HG02973 (cell line): ENCODE data around the gene PAX7.

ENCODE experiments used
- ATAC-seq: cut with Tn5 transposase; IDR thresholded peaks from one replicate; pipeline ENCODE4 v1.9.1; 2021; ENCODE audit warnings: moderate library complexity; ENCODE audit not compliant: unreplicated experiment

The PAX7 gene

DNA sequence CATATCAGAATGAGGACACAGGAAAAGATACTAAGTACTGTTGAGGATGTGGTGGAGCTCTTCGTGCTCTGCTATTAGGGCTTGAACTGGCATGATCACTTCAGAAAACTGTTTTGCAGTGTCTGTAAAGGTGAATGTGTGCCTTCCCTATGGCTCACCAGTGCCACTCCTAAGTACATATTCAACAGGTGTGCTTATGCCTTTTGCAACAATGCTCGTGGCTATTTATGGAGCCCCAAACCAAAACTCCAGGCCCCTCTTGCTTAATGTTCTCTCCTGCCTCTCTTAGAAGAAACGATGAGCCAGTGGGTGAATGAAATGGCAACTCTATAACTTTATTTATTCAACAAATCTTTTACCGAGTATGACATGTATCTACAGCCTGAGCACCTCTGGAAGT is 158.6 kb downstream of the PAX7 start:
- ATAC-seq: no peak

DNA sequence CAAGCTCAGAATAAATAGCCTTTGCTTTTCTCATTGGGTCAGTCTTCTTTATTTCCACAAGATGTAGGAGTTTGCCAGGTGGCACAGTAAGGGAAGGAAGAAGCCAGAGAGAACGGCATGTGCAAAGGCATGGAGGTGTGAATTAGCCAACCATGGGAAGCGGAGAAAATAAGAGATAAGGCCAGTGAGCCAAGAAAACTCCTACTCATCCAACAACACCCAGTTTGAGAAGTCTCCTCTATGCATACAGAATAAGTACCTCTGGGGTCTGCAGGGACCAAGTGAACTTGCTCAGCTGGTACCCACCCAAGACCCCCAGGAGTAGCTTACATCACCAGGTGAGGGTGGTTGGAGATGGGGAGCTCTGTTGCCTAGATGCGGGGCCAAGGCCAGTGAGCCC is 162.1 kb downstream of the PAX7 start:
- ATAC-seq: no peak

DNA sequence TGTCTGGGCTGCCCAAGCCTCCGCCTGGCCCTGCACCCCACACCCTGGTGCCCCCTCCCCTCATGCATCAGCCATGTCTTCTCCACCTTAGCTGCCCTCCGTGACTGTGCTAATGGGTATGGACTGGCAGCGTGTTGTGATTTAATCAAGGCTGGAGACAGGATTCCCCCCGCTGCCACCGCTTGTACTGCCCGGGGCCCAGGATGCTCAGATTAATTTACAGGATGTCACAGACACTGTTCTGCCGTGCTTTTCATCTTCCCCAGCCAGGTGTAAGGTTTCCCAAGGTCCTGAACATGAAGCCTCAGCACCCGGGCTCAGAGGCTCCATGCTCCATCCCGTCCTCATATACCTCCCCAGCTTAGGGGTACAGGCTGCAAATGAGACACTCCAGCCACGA is 162.5 kb downstream of the PAX7 start:
- no peak for ATAC-seq

DNA sequence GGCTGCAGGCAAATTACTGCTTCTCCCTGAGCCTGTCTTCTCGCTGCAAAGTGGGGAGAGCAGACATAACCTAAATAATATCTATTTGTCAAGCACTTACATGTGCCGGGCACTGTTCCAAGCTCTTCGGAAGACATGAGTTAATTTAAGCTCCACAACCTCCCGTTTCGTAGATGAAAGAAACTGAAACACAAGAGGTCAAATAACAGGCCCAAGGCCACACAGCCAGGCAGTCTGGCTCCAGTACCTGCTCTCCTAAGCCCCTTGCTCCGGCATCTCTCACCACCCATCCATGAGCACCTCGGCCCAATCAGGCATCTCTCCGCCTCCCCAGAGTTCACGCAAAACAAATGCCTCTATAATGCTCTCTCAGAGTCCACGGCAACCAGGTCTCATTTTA is 163.4 kb downstream of the PAX7 start:
- no peak for ATAC-seq

- ATAC-seq: no peak
These were observed 163.9 kb downstream of the PAX7 start for GRCh38 chr1:18794561-18794960.

DNA sequence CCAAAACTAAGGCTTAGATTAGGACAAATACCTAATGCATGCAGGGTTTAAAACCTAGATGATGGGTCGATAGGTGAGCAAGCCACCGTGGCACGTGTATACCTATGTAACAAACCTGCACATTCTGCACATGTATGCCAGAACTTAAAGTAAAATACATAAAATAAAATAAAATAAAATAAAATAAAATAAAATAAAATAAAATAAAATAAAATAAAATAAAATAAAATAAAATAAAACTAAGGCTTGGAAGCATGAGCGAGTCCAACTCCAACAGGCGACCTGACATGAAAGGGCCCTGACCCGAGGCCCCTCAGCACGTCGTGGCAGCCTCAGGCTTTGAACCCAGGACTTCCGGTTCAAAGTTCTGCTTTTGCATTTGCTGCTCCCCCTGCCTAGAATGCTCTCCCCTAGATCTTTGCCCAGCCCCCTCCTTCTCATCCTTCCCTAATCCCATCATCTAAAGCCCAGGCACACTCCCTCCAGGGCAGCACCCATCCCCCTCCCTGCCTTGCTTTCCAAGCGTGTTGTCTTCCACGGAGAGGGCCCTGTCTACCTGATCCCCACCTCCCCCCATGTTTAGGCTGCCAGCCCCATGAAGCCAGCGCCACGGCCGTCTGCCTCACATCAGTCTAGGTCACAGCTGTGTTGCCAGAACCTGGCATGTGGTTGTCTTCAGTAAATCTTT is 164.5 kb downstream of the PAX7 start:
- ATAC-seq: no peak

DNA sequence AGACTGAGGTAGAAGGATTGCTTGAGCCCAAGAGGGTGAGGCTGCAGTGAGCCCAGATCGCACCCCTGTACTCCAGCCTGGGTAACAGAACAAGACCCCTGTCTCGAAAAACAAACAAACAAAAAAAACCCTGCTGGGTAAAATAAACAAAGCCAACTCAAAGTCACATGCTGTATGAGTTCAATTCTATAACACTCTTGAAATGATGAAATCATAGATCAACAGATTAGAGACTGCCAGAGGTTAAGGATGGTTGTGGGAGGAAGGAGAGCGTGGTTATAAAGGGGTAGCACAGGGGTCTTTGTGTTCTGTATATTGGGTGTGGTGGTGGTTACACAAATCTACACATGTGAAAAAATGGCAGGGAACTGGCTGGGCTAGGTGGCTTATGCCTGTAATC is 166.3 kb downstream of the PAX7 start:
- no peak for ATAC-seq
